Mucosa of descending colon (tissue), 3 donors: ENCODE measurements around the gene TMCO6. TPM values are rescaled to one million over a fixed set of nuclear protein-coding genes. Genes with fewer than 3 reads are reported as not detected.

Experiments
- ATAC-seq: fragments of 200-7000 bp; cut with Tn5 transposase; one replicate; pipeline ENCODE4 v1.9.1; 2020; ENCODE audit warnings: mild to moderate bottlenecking, moderate library complexity
- DNase-seq, 3 donors: peaks; one replicate each; pipeline ENCODE4 v3.0.0-alpha.2; 2020
- H3K36me3 ChIP-seq: fragments of 200-600 bp; one replicate; pipeline ENCODE4 v1.8.0; 2021; ENCODE audit warnings: low read depth, mild to moderate bottlenecking
- H3K4me1 ChIP-seq: fragments of 200-600 bp; one replicate; pipeline ENCODE4 v1.8.0; 2021; ENCODE audit warnings: low read depth, mild to moderate bottlenecking
- H3K4me3 ChIP-seq: fragments of 200-600 bp; one replicate; pipeline ENCODE4 v1.8.0; 2021; ENCODE audit warnings: mild to moderate bottlenecking
- H3K9me3 ChIP-seq: fragments of 200-600 bp; one replicate; pipeline ENCODE4 v1.8.0; 2021; ENCODE audit warnings: mild to moderate bottlenecking
- CTCF ChIP-seq: fragments of 200-600 bp; IDR thresholded peaks from one replicate; pipeline ENCODE4 v1.8.0; 2022; ENCODE audit warnings: antibody characterized with exemption, mild to moderate bottlenecking
- intact Hi-C, 2 donors: fragments of 100-400 bp; cut with DNase I in 1 of 2; cut with micrococcal nuclease in 1 of 2; formaldehyde crosslinking; loops; one replicate each; pipeline versions ENCODE4 v1.11.0 to v1.11.1; 2022; cut with DNase I, micrococcal nuclease
- total RNA-seq, 3 donors: library from RNA; stranded (reverse); fragmentation: NEBNext Ultra II Directional in 2 of 3; extraction: Animal tissue kit (Norgen Biotek cat#: 25700) in 2 of 3; gene quantifications; one replicate each; pipeline versions ENCODE4 v1.2.1 to v1.2.4, GENCODE V29; 2021 to 2023
- donor health status: DM: no; HTN: no; CAD: no; lungs with moderate emphysema.
- donor health status: DM: no; HTN: no; CAD: no.
- donor health status: DM: no; HTN: yes; CAD: no.

The TMCO6 gene
- total RNA-seq, 3 donors from 2014 or later, result 13.6 to 21.7 (median 16.8) TPM

DNA sequence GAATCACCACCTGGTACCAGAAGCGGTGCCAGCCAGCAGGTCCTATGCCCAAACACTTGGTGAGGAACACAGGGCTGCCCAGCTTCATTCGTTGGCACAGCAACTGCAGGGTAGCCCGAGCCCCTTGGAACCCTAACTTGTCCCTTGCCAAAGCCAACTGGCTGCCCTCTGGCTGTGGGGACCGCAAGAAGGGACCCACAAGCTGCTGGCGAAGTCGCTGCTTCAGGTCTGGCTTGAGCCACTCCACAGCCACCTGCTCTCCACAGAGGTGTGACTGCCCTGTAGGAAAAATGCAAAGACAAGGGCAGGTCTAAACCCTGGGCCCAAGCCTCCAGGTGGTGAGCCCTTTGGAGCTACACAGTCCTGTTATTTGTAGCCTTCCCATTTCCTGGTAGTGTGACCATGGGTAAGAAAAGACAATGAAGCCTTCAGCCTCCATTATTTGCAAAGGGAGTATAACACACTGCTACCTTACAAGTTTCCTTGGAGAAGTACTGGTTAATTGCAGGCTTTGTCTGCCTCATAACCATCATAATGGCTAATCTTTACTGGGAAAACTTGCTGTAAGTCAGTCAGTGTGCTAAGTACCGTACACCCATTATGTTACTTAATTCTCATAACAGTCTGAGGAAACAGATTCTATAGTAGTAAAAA is 32.3 kb downstream of the TMCO6 start:
- Histone ChIP-seq H3K4me1 (peaks cover 11% of the 10 kb centered on the region), H3K9me3 (no peaks in the 10 kb centered on the region), H3K4me3 (no peak overlapping the region), H3K36me3 (no peaks in the 10 kb centered on the region)
- DNase-seq, result no peak
- no peak for TF ChIP-seq CTCF
- intact Hi-C loops, result no loop called here
- ATAC-seq, result peak; percentile 81

- no peaks in the 10 kb centered on the region for H3K36me3 ChIP-seq
- peaks cover 9% of the 10 kb centered on the region for H3K4me1 ChIP-seq
- ATAC-seq (peak; percentile 10), DNase-seq (peak in 2 of 3 donors; percentile 57 to 67)
- no peak overlapping the region for H3K4me3 ChIP-seq
- no peaks in the 10 kb centered on the region for H3K9me3 ChIP-seq
- intact Hi-C loops, result no loop called here
- TF ChIP-seq CTCF, result no peak
Observed at GRCh38 chr5:140672455-140673186, 33.4 kb downstream of the TMCO6 start.

GRCh38 chr5:140673187-140673976 is 34.1 kb downstream of the TMCO6 start, which contains the start of gene DND1:
TSS of gene DND1 (minus strand) at chr5:140673576. CDS start at chr5:140673542, 34 bp downstream.
- no peak within 1 kb of the TSS for H3K4me3 ChIP-seq

DNA sequence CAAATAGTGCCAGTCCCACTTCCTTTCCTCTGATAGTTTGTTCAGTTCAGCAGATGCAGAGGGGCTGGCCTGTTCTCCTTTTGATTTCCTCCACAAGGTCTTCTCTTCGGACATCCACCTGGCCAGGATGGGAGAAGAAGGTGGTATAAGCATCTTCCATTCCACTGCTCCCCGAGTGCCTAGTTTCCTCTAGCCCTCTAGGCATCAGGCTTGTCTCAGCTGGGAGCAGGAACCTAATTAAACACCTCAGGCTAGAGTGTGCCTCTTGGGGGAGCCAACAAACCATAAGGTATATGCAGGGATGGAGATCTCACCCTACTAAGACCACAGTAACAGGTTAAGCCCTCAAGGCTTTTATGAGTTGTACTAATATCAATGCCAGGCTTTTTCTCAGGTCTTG is 35.0 kb downstream of the TMCO6 start:
- intact Hi-C loops, result no loop called here
- no peak overlapping the region for H3K4me3 ChIP-seq
- DNase-seq, result no peak
- peaks cover 9% of the 10 kb centered on the region for H3K4me1 ChIP-seq
- no peak for ATAC-seq
- H3K9me3 ChIP-seq, result no peaks in the 10 kb centered on the region
- no peak for TF ChIP-seq CTCF
- no peaks in the 10 kb centered on the region for H3K36me3 ChIP-seq

More at GRCh38 chr5:140673187-140673976, 34.1 kb downstream of the TMCO6 start, which contains the start of gene DND1:
- no peak for DNase-seq
- Histone ChIP-seq H3K9me3 (no peaks in the 10 kb centered on the region), H3K36me3 (no peaks in the 10 kb centered on the region), H3K4me1 (peaks cover 9% of the 10 kb centered on the region)
- no peak for TF ChIP-seq CTCF
- intact Hi-C loops, result no loop called here
- ATAC-seq, result no peak

DNA sequence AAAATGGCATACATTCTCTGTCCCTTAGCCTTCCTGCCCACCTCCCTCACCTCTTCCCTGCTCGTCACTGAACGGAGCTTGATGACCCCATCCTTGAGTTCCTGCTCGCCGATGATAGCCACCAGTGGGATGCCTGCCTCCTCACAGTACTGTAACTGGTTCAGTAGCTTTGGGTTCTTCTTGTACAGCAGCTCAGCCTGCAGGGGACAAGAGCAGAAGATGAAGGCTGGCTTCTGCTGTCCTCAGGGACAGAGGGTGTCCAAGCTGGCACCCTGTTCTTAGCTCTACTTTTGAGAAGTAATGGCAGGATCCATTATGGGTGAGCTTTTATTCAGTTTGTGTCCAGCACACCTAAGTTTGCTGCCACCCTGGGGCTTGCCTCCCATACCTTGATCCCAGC is 35.4 kb downstream of the TMCO6 start:
- intact Hi-C loops, result no loop called here
- peaks cover 9% of the 10 kb centered on the region for H3K4me1 ChIP-seq
- DNase-seq, result no peak
- H3K4me3 ChIP-seq, result no peak overlapping the region
- no peaks in the 10 kb centered on the region for H3K9me3 ChIP-seq
- no peak for ATAC-seq
- TF ChIP-seq CTCF, result no peak
- H3K36me3 ChIP-seq, result no peaks in the 10 kb centered on the region
